GM19395 (cell line): ENCODE measurements around the gene CRB1.

Source experiments
- ATAC-seq: cut with Tn5 transposase; IDR thresholded peaks from one replicate; pipeline ENCODE4 v1.9.1; 2021; ENCODE audit warnings: mild to moderate bottlenecking, moderate library complexity; ENCODE audit not compliant: unreplicated experiment

Gene CRB1

GRCh38 chr1:197342044-197342565 is 74.1 kb downstream of the CRB1 start:
- ATAC-seq = no peak

GRCh38 chr1:197342669-197343068 is 74.6 kb downstream of the CRB1 start:
- ATAC-seq = no peak

- no peak for ATAC-seq
Measured at GRCh38 chr1:197343663-197344273, 75.7 kb downstream of the CRB1 start.

- ATAC-seq = no peak
Measured at GRCh38 chr1:197351821-197352440, 83.9 kb downstream of the CRB1 start.

GRCh38 chr1:197355248-197355995 is 87.4 kb downstream of the CRB1 start:
- ATAC-seq = no peak

- peak; percentile 85 for ATAC-seq
Measured at GRCh38 chr1:197356723-197357533, 88.9 kb downstream of the CRB1 start.

- no peak for ATAC-seq
Measured at GRCh38 chr1:197358959-197359358, 90.9 kb downstream of the CRB1 start.

- ATAC-seq = no peak
Measured at GRCh38 chr1:197360068-197360467, 92.0 kb downstream of the CRB1 start.

- no peak for ATAC-seq
Measured at GRCh38 chr1:197362871-197363270, 94.8 kb downstream of the CRB1 start.

GRCh38 chr1:197363855-197364254 is 95.8 kb downstream of the CRB1 start:
- no peak for ATAC-seq

GRCh38 chr1:197366996-197367395 is 98.9 kb downstream of the CRB1 start:
- ATAC-seq = no peak

- no peak for ATAC-seq
Measured at GRCh38 chr1:197367627-197368026, 99.6 kb downstream of the CRB1 start.

GRCh38 chr1:197374428-197374827 is 106.4 kb downstream of the CRB1 start:
- ATAC-seq = no peak

GRCh38 chr1:197384471-197384870 is 116.4 kb downstream of the CRB1 start:
- no peak for ATAC-seq

- ATAC-seq = no peak
Measured at GRCh38 chr1:197388801-197389200, 120.7 kb downstream of the CRB1 start.

- no peak for ATAC-seq
Measured at GRCh38 chr1:197390856-197391255, 122.8 kb downstream of the CRB1 start.

GRCh38 chr1:197391303-197392226 is 123.5 kb downstream of the CRB1 start:
- ATAC-seq = no peak

- no peak for ATAC-seq
Measured at GRCh38 chr1:197392541-197392940, 124.5 kb downstream of the CRB1 start.

- no peak for ATAC-seq
Measured at GRCh38 chr1:197393105-197393504, 125.1 kb downstream of the CRB1 start.

- ATAC-seq = no peak
Measured at GRCh38 chr1:197393772-197394171, 125.7 kb downstream of the CRB1 start.
